ENCODE measurements around the gene AOPEP. TPM values are rescaled to one million over a fixed set of nuclear protein-coding genes. Genes with fewer than 3 reads are reported as not detected.

AOPEP gene
- total RNA-seq, 1 experiment from 2014 or later: 32.4 TPM

DNA sequence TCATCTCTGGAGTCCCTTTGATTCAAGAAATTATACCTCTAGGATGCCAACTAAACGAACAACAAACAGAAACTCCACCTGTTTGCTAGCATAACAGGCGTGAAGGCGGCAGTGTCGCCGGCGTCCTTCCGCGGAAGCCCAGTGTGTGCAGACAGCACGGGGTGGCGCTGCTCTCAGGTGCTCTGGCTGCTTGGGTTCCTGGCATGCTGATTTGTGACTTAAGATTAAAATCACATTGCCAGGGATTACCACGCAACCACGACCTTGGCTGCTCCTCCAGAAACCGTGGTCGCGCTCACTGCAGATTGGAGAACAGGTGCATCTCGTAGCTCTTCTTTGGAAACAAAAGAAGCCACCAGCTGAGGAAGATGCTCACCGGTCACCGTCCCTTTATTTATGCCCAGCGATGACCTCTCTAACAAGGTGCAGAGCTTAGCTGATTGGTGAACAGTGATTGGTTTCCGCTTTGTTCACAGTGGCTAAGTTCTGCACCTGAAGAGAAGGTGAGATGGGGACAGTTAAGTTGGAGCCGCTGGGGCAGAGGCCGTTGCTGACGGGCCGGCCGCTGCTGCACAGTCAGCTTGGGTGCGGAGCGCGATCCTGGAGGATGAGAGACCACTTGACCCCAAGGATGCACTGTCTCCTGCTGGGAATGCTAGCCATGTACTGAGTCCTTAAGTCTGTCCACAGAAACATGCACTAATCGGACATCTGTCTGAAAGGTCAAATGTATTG is 358.7 kb downstream of the AOPEP start:
- CTCF ChIA-PET: interaction anchor here (0.9 kb wide), 1 partner anchor 13 kb away, joined by 3 read pairs; no protein-coding TSS in a partner anchor
- Mint-ChIP-seq H3K9me3 (ENCODE audit: unreplicated experiment) (no peaks in the 10 kb centered on the region), H3K4me3 (ENCODE audit: unreplicated experiment) (no peak overlapping the region), H3K27me3 (ENCODE audit: insufficient read depth, unreplicated experiment) (no peaks in the 10 kb centered on the region), H3K36me3 (ENCODE audit: insufficient read depth, unreplicated experiment) (peaks cover 100% of the 10 kb centered on the region), H3K4me1 (ENCODE audit: insufficient read depth, unreplicated experiment) (peaks cover 5% of the 10 kb centered on the region), H3K27ac (ENCODE audit: low read depth, unreplicated experiment) (no peak overlapping the region)
- POLR2A ChIA-PET: no interaction called here
- intact Hi-C loops (cut with micrococcal nuclease): no loop called here
- no peak for DNase-seq (ENCODE audit: unreplicated experiment)
- BruUV-seq (replicated peaks): no TSS peak
- TF ChIP-seq, protein P1, sequence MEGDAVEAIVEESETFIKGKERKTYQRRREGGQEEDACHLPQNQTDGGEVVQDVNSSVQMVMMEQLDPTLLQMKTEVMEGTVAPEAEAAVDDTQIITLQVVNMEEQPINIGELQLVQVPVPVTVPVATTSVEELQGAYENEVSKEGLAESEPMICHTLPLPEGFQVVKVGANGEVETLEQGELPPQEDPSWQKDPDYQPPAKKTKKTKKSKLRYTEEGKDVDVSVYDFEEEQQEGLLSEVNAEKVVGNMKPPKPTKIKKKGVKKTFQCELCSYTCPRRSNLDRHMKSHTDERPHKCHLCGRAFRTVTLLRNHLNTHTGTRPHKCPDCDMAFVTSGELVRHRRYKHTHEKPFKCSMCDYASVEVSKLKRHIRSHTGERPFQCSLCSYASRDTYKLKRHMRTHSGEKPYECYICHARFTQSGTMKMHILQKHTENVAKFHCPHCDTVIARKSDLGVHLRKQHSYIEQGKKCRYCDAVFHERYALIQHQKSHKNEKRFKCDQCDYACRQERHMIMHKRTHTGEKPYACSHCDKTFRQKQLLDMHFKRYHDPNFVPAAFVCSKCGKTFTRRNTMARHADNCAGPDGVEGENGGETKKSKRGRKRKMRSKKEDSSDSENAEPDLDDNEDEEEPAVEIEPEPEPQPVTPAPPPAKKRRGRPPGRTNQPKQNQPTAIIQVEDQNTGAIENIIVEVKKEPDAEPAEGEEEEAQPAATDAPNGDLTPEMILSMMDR (IDR thresholded peaks at IDR 0.05; ENCODE audit: unreplicated experiment): no peak

GRCh38 chr9:95085861-95086563 is 359.5 kb downstream of the AOPEP start:
- no peak overlapping the region for H3K27ac Mint-ChIP-seq (ENCODE audit: low read depth, unreplicated experiment)
- intact Hi-C loops (cut with micrococcal nuclease): no loop called here

GRCh38 chr9:95086564-95086955 is 360.1 kb downstream of the AOPEP start:
- CTCF ChIA-PET: interaction anchor here (0.6 to 3.4 kb wide), 3 partner anchors 45 to 333 kb away, joined by 5 to 14 read pairs (median 5); no protein-coding TSS in a partner anchor
- no TSS peak for BruUV-seq (replicated peaks)
- Mint-ChIP-seq H3K36me3 (ENCODE audit: insufficient read depth, unreplicated experiment) (peaks cover 95% of the 10 kb centered on the region), H3K27me3 (ENCODE audit: insufficient read depth, unreplicated experiment) (no peaks in the 10 kb centered on the region), H3K27ac (ENCODE audit: low read depth, unreplicated experiment) (no peak overlapping the region), H3K4me1 (ENCODE audit: insufficient read depth, unreplicated experiment) (peaks cover 8% of the 10 kb centered on the region), H3K9me3 (ENCODE audit: unreplicated experiment) (no peaks in the 10 kb centered on the region), H3K4me3 (ENCODE audit: unreplicated experiment) (no peak overlapping the region)
- intact Hi-C loops (cut with micrococcal nuclease): no loop called here
- no peak for DNase-seq (ENCODE audit: unreplicated experiment)
- POLR2A ChIA-PET: interaction anchor here (1.0 kb wide), 1 partner anchor 9 kb away, joined by 3 read pairs; no protein-coding TSS in a partner anchor
- TF ChIP-seq, protein P1 (IDR thresholded peaks at IDR 0.05; ENCODE audit: unreplicated experiment): no peak

More at GRCh38 chr9:95085861-95086563, 359.5 kb downstream of the AOPEP start:
- no peak for DNase-seq (ENCODE audit: unreplicated experiment)
- TF ChIP-seq, protein P1 (IDR thresholded peaks at IDR 0.05; ENCODE audit: unreplicated experiment): no peak
- H3K27me3 Mint-ChIP-seq (ENCODE audit: insufficient read depth, unreplicated experiment): no peaks in the 10 kb centered on the region
- peaks cover 5% of the 10 kb centered on the region for H3K4me1 Mint-ChIP-seq (ENCODE audit: insufficient read depth, unreplicated experiment)
- ChIA-PET CTCF (interaction anchor here (0.9 kb wide), 1 partner anchor 14 kb away, joined by 3 read pairs; no protein-coding TSS in a partner anchor), POLR2A (interaction anchor here (1.0 kb wide), 1 partner anchor 9 kb away, joined by 3 read pairs; no protein-coding TSS in a partner anchor)
- H3K36me3 Mint-ChIP-seq (ENCODE audit: insufficient read depth, unreplicated experiment): peaks cover 97% of the 10 kb centered on the region
- no TSS peak for BruUV-seq (replicated peaks)
- H3K4me3 Mint-ChIP-seq (ENCODE audit: unreplicated experiment): no peak overlapping the region
- H3K9me3 Mint-ChIP-seq (ENCODE audit: unreplicated experiment): no peaks in the 10 kb centered on the region

DNA sequence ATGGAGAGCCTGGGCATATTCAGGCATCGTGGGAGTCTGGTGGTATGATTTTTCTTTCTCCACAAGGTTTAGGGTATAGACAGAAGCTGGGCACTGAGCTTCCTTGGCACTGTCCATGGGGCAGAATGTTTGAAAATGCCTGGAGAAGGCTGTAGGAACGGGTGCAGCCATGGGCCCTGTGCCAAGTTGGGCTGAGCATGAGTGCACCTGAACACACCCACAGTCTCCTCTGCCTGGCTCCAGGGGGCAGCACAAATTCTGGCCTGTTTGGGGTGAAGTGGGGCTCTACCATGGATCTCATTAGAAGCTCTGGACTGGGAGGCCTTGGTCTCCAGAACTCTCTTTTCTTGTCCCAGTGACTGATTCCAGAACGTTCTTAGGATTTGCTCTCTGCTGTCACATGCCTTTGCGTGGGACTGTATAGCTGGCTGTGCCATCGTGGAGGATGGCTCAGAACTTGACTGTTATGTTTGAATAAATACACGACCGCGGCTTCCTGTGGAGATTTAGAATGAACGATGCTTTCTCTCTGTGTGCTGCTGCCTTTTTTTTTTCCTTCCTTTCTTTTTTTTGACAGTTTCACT is 361.3 kb downstream of the AOPEP start:
- no TSS peak for BruUV-seq (replicated peaks)
- peak; percentile 60 for DNase-seq (ENCODE audit: unreplicated experiment)
- Mint-ChIP-seq H3K27me3 (ENCODE audit: insufficient read depth, unreplicated experiment) (no peaks in the 10 kb centered on the region), H3K4me1 (ENCODE audit: insufficient read depth, unreplicated experiment) (peaks cover 19% of the 10 kb centered on the region), H3K36me3 (ENCODE audit: insufficient read depth, unreplicated experiment) (peaks cover 95% of the 10 kb centered on the region), H3K27ac (ENCODE audit: low read depth, unreplicated experiment) (peak overlapping the region; percentile 39), H3K9me3 (ENCODE audit: unreplicated experiment) (no peaks in the 10 kb centered on the region), H3K4me3 (ENCODE audit: unreplicated experiment) (no peak overlapping the region)
- TF ChIP-seq, protein P1 (IDR thresholded peaks at IDR 0.05; ENCODE audit: unreplicated experiment): no peak
- ChIA-PET POLR2A (no interaction called here), CTCF (interaction anchor here (0.6 to 3.4 kb wide), 3 partner anchors 16 to 361 kb away, joined by 3 to 14 read pairs (median 4); partner anchors contain the start of gene AOPEP)
- intact Hi-C loops (cut with micrococcal nuclease): no loop called here

Data from MCF 10A (cell line).